Prostate gland (tissue), 2 donors: ENCODE data around the gene CXCL6. TPM values are rescaled to one million over a fixed set of nuclear protein-coding genes. Genes with fewer than 3 reads are reported as not detected.

Source experiments
- DNase-seq: peaks from one replicate; pipeline ENCODE4 v3.0.0-alpha.2; 2019; ENCODE audit warnings: low spot score
- H3K27ac ChIP-seq, 2 donors: fragments of 200-600 bp; sonication (generic); 2 replicates each; pipeline ENCODE4 v1.5.1; 2017 to 2019
- H3K27me3 ChIP-seq: fragments of 200-600 bp; sonication (generic); replicated peaks from 2 replicates; pipeline ENCODE4 v1.5.1; 2019; ENCODE audit not compliant: insufficient read depth
- H3K36me3 ChIP-seq, 2 donors: fragments of 200-600 bp; sonication (generic); 1 replicate in 1 of 2; 2 replicates in 1 of 2; pipeline versions ENCODE4 v1.5.1 to v1.8.1; 2017 to 2019
- H3K4me1 ChIP-seq: fragments of 200-600 bp; sonication (generic); replicated peaks from 2 replicates; pipeline ENCODE4 v1.5.1; 2019
- H3K4me3 ChIP-seq, 2 donors: fragments of 200-600 bp; sonication (generic); 2 replicates each; pipeline ENCODE4 v1.5.1; 2017 to 2019
- H3K9me3 ChIP-seq: fragments of 200-600 bp; sonication (generic); 2 replicates; pipeline ENCODE4 v1.5.1; 2017
- CTCF ChIP-seq, 4 experiments: fragments of 200-600 bp in 2 of 4; fragments of 450-650 bp in 2 of 4; sonication (generic) in 2 of 4; IDR thresholded peaks; 1 replicate in 3 of 4; 2 replicates in 1 of 4; pipeline ENCODE4 v1.5.1; 2016 to 2019; ENCODE audit warnings: antibody characterized with exemption in 4 of 4, mild to moderate bottlenecking in 2 of 4, moderate library complexity in 2 of 4
- POLR2A ChIP-seq: fragments of 450-650 bp; IDR thresholded peaks from one replicate; pipeline ENCODE4 v1.6.1; 2016; ENCODE audit warnings: antibody characterized with exemption, mild to moderate bottlenecking
- POLR2AphosphoS5 ChIP-seq: sonication (generic); formaldehyde crosslinking; IDR thresholded peaks from one replicate; pipeline ENCODE4 v1.6.1; 2017; ENCODE audit warnings: antibody characterized with exemption
- WGBS: methylation state at CpG from one replicate; pipeline ENCODE4 v1.1.5; 2018; 5-methylcytosine and 5-hydroxymethylcytosine counted together
- intact Hi-C: fragments of 100-400 bp; cut with DNase I; formaldehyde crosslinking; loops from one replicate; pipeline ENCODE4 v1.14.2; 2022
- total RNA-seq, 2 donors: library from RNA; depleted of rRNA; stranded (reverse); fragments of >200 nt; gene quantifications; one replicate each; pipeline ENCODE4 v1.1.0, GENCODE V29; 2016

The CXCL6 gene
- total RNA-seq, 2 donors from 2014 or later = 5.2 to 8.4 TPM

DNA sequence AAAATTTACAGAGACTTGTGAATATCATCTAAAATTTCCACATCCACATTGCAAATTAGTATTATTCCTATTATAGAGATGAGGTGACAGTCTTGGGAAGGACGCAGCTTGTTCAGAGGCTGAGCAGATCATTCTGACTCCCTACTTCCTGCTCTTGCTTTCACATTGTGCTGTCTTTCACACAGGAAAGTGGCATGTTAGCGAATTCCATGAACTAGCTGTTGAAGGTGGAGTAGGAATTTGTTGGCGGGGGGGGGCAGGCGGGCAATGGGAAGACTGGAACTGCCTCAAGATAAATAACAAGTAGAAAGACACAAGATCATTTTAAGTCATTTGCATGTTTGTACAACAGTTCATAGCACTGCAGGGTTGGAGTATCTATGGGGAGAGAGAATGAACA, 18.9 kb downstream of the CXCL6 start:
- no peaks in the 10 kb centered on the region for H3K27me3 ChIP-seq
- intact Hi-C loops = loop anchor here (10.0 kb wide), 1 partner anchor 121 kb away; no protein-coding TSS in a partner anchor
- no peak for DNase-seq
- no peak overlapping the region for H3K27ac ChIP-seq
- H3K4me3 ChIP-seq = no peak overlapping the region
- no peaks in the 10 kb centered on the region for H3K9me3 ChIP-seq
- H3K36me3 ChIP-seq = no peaks in the 10 kb centered on the region
- 64% methylated on average over 4 of the region's 4 CpGs for WGBS
- H3K4me1 ChIP-seq = no peaks in the 10 kb centered on the region
- TF ChIP-seq POLR2A (no peak), CTCF (IDR thresholded peaks at IDR 0.05) (no peak), POLR2AphosphoS5 (no peak)

DNA sequence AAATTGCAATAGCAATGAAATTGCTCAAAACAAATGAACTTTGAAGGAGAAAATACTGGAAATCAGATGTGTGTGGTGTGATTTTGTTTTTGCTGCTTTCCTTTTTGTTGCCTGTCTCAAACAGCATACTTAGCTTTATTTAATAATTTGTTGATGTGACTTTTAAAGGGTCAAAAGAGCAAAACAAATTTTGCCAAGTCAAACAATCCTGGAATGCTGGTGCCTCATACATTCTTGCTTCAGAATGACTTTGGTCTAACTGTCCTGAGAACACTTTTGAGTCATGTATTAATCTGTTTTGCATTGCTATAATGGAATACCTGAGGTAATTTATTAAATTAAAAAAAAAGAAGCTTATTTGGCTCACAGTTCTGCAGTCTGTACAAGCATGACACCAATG, 20.0 kb downstream of the CXCL6 start:
- no peaks in the 10 kb centered on the region for H3K36me3 ChIP-seq
- H3K4me3 ChIP-seq = no peak overlapping the region
- intact Hi-C loops = loop anchor here (10.0 kb wide), 1 partner anchor 122 kb away; no protein-coding TSS in a partner anchor
- DNase-seq = no peak
- TF ChIP-seq CTCF (IDR thresholded peaks at IDR 0.05) = no peak
- no peak for TF ChIP-seq POLR2AphosphoS5
- no peak for TF ChIP-seq POLR2A
- H3K9me3 ChIP-seq = no peaks in the 10 kb centered on the region
- no peaks in the 10 kb centered on the region for H3K27me3 ChIP-seq
- H3K27ac ChIP-seq = no peak overlapping the region
- H3K4me1 ChIP-seq = no peaks in the 10 kb centered on the region

GRCh38 chr4:73859614-73860088, 23.2 kb downstream of the CXCL6 start:
- DNase-seq = no peak
- Histone ChIP-seq H3K27ac (no peak overlapping the region), H3K9me3 (no peaks in the 10 kb centered on the region), H3K27me3 (no peaks in the 10 kb centered on the region), H3K4me1 (no peaks in the 10 kb centered on the region), H3K36me3 (no peaks in the 10 kb centered on the region), H3K4me3 (no peak overlapping the region)
- TF ChIP-seq POLR2A (no peak), CTCF (IDR thresholded peaks at IDR 0.05) (no peak), POLR2AphosphoS5 (no peak)
- intact Hi-C loops = loop anchor here (10.0 kb wide), 2 partner anchors 125 to 195 kb away; no protein-coding TSS in a partner anchor

DNA sequence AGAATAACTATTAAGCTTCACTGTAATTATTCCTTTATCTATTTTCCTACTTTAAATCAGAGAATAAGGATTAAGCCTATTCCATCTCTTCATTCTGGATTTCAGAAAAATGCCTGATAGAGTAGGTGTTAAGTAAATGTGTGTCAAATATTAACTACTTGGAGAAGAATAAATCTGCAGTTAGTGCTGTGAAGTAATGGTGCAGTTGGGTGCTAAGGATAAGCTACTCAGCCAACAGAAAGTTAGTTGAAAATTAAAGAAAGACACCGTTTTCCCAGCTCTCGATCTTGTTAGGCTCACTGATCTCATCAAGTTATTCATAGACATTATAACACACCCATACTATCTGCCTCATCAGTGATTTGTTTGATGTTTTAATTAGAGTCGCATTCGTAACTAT, 23.7 kb downstream of the CXCL6 start:
- WGBS = 42% methylated on average over 4 of the region's 4 CpGs
- Histone ChIP-seq H3K4me3 (no peak overlapping the region), H3K27me3 (no peaks in the 10 kb centered on the region), H3K9me3 (no peaks in the 10 kb centered on the region), H3K27ac (no peak overlapping the region), H3K4me1 (no peaks in the 10 kb centered on the region), H3K36me3 (no peaks in the 10 kb centered on the region)
- intact Hi-C loops = loop anchor here (10.0 kb wide), 1 partner anchor 195 kb away; no protein-coding TSS in a partner anchor
- TF ChIP-seq POLR2A (no peak), CTCF (IDR thresholded peaks at IDR 0.05) (no peak), POLR2AphosphoS5 (no peak)
- no peak for DNase-seq

DNA sequence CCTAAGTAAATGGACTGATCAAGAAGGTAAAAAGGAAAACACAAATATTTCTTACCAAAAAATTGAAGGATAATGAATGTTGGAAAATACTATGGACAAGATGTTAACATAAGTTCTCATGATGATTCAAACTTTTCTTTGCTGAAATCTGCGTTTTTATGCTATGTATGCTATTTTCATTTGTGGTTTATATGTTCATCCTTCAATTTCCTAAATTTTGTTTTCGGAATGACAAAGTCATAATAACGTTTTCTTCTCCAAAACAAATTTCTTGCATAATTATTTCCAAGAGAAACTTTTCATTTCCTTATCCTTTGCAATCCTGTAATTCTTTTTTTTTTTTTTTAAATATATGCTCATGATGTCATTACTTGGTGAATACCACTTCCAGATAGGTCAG, 24.4 kb downstream of the CXCL6 start:
- 85% methylated on average over 3 of the region's 3 CpGs for WGBS
- TF ChIP-seq CTCF (IDR thresholded peaks at IDR 0.05) (no peak), POLR2AphosphoS5 (no peak)
- no peaks in the 10 kb centered on the region for H3K9me3 ChIP-seq

More for the DNA sequence above, 24.4 kb downstream of the CXCL6 start:
- intact Hi-C loops = loop anchor here (10.0 kb wide), 1 partner anchor 196 kb away; no protein-coding TSS in a partner anchor
- Histone ChIP-seq H3K4me3 (no peak overlapping the region), H3K27me3 (no peaks in the 10 kb centered on the region), H3K27ac (no peak overlapping the region), H3K4me1 (no peaks in the 10 kb centered on the region), H3K36me3 (no peaks in the 10 kb centered on the region)
- DNase-seq = no peak
